Measurements from ENCODE around the gene ARHGAP26. TPM values are rescaled to one million over a fixed set of nuclear protein-coding genes. Genes with fewer than 3 reads are reported as not detected.

ARHGAP26 gene
- polyA plus RNA-seq, 1 donor from 2014 or later: 0.83 TPM

- no peak overlapping the region for H3K9ac ChIP-seq (ENCODE audit: low read length)
- H3F3A ChIP-seq (ENCODE audit: insufficient read depth, low read length, poor library complexity, severe bottlenecking): no peaks in the 10 kb centered on the region
- no peaks in the 10 kb centered on the region for H3K9me2 ChIP-seq (ENCODE audit: insufficient read depth, low read length)
- no peak overlapping the region for H3K27ac ChIP-seq (ENCODE audit: low read length)
- no peaks in the 10 kb centered on the region for H3K27me3 ChIP-seq (ENCODE audit: insufficient read depth, low read depth, low read length)
- TF ChIP-seq, protein P1, sequence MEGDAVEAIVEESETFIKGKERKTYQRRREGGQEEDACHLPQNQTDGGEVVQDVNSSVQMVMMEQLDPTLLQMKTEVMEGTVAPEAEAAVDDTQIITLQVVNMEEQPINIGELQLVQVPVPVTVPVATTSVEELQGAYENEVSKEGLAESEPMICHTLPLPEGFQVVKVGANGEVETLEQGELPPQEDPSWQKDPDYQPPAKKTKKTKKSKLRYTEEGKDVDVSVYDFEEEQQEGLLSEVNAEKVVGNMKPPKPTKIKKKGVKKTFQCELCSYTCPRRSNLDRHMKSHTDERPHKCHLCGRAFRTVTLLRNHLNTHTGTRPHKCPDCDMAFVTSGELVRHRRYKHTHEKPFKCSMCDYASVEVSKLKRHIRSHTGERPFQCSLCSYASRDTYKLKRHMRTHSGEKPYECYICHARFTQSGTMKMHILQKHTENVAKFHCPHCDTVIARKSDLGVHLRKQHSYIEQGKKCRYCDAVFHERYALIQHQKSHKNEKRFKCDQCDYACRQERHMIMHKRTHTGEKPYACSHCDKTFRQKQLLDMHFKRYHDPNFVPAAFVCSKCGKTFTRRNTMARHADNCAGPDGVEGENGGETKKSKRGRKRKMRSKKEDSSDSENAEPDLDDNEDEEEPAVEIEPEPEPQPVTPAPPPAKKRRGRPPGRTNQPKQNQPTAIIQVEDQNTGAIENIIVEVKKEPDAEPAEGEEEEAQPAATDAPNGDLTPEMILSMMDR (IDR thresholded peaks at IDR 0.05; ENCODE audit: poor library complexity, severe bottlenecking): no peak
- TF ChIP-seq EZH2 (IDR thresholded peaks at IDR 0.05; ENCODE audit: borderline replicate concordance, insufficient read depth, low read length, poor library complexity, severe bottlenecking) (no peak), MXI1 (conservative IDR thresholded peaks at IDR 0.05; ENCODE audit: poor library complexity, severe bottlenecking) (no peak), RAD21 (conservative IDR thresholded peaks at IDR 0.05) (no peak), SMC3 (conservative IDR thresholded peaks at IDR 0.05; ENCODE audit: poor library complexity) (no peak), POLR2AphosphoS5 (IDR thresholded peaks at IDR 0.05) (no peak), TAF1 (IDR thresholded peaks at IDR 0.05; ENCODE audit: low read depth) (no peak), REST (IDR thresholded peaks at IDR 0.05; ENCODE audit: borderline replicate concordance) (no peak), EP300 (conservative IDR thresholded peaks at IDR 0.05; ENCODE audit: poor library complexity, severe bottlenecking) (no peak)
- no peaks in the 10 kb centered on the region for H3K36me3 ChIP-seq (ENCODE audit: insufficient read depth, low read length)
- H2AFZ ChIP-seq (ENCODE audit: low read depth, low read length): no peak overlapping the region
- H3K79me2 ChIP-seq (replicated peaks; ENCODE audit: insufficient read depth, low read length): no peaks in the 10 kb centered on the region
- H3K9me3 ChIP-seq (ENCODE audit: low read length): no peaks in the 10 kb centered on the region
- no peak overlapping the region for H3K4me2 ChIP-seq (ENCODE audit: low read length)
- H3K4me3 ChIP-seq (ENCODE audit: low read length): no peak overlapping the region
- H4K20me1 ChIP-seq (ENCODE audit: insufficient read depth): no peaks in the 10 kb centered on the region
Observed at GRCh38 chr5:142942901-142943300, 172.7 kb downstream of the ARHGAP26 start.

DNA sequence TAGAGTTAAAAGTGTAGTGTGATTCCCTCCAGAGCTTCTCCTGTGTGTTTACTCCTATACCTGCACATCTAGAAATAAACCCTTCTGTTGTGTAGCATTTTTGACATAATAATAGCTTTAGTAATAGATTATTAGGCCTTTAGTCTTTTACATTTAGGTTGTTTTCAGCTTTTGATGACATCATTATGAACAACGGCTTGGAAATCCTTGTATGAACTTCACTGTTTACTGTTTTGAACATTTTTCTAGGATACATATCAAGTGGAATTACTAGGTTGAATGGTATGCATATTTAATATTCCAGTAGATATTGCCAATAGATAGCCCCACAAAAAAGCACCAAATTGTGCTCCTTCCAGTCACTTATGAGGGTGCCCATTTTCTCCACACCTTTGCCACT is 174.0 kb downstream of the ARHGAP26 start:
- Histone ChIP-seq H3K36me3 (ENCODE audit: insufficient read depth, low read length) (no peaks in the 10 kb centered on the region), H3K9me3 (ENCODE audit: low read length) (no peaks in the 10 kb centered on the region), H3K4me3 (ENCODE audit: low read length) (no peak overlapping the region), H3F3A (ENCODE audit: insufficient read depth, low read length, poor library complexity, severe bottlenecking) (no peaks in the 10 kb centered on the region), H4K20me1 (ENCODE audit: insufficient read depth) (no peaks in the 10 kb centered on the region), H3K9ac (ENCODE audit: low read length) (no peak overlapping the region), H3K79me2 (replicated peaks; ENCODE audit: insufficient read depth, low read length) (no peaks in the 10 kb centered on the region), H3K4me2 (ENCODE audit: low read length) (no peak overlapping the region), H3K9me2 (ENCODE audit: insufficient read depth, low read length) (no peaks in the 10 kb centered on the region), H3K27ac (ENCODE audit: low read length) (no peak overlapping the region), H2AFZ (ENCODE audit: low read depth, low read length) (no peak overlapping the region), H3K27me3 (ENCODE audit: insufficient read depth, low read depth, low read length) (no peaks in the 10 kb centered on the region)
- no peak for TF ChIP-seq MXI1 (conservative IDR thresholded peaks at IDR 0.05; ENCODE audit: poor library complexity, severe bottlenecking)
- no peak for TF ChIP-seq REST (IDR thresholded peaks at IDR 0.05; ENCODE audit: borderline replicate concordance)
- TF ChIP-seq EP300 (conservative IDR thresholded peaks at IDR 0.05; ENCODE audit: poor library complexity, severe bottlenecking): no peak
- no peak for TF ChIP-seq RAD21 (conservative IDR thresholded peaks at IDR 0.05)
- TF ChIP-seq EZH2 (IDR thresholded peaks at IDR 0.05; ENCODE audit: borderline replicate concordance, insufficient read depth, low read length, poor library complexity, severe bottlenecking): no peak
- TF ChIP-seq SMC3 (conservative IDR thresholded peaks at IDR 0.05; ENCODE audit: poor library complexity): no peak
- TF ChIP-seq, protein P1 (IDR thresholded peaks at IDR 0.05; ENCODE audit: poor library complexity, severe bottlenecking): no peak
- no peak for TF ChIP-seq POLR2AphosphoS5 (IDR thresholded peaks at IDR 0.05)
- TF ChIP-seq TAF1 (IDR thresholded peaks at IDR 0.05; ENCODE audit: low read depth): no peak
